Spinal cord (tissue), 10 donors: ENCODE results near the gene SNAP25. TPM values are rescaled to one million over a fixed set of nuclear protein-coding genes. Genes with fewer than 3 reads are reported as not detected.
A peak's percentile ranks its signal among the peaks of the same experiment; 100 is the strongest.

ENCODE experiments used
- DNase-seq, 6 donors: peaks; one replicate each; pipeline versions ENCODE4 v3.0.0 to v3.0.0-alpha.2; 2013 to 2015; ENCODE audit warnings: low spot score in 6 of 6, low read depth in 4 of 6
- H3K27ac ChIP-seq: one replicate; pipeline ENCODE4 v1.5.1; 2013; ENCODE audit warnings: low read depth, low read length, control low read depth
- H3K27me3 ChIP-seq: one replicate; pipeline ENCODE4 v1.6.1; 2013; ENCODE audit warnings: low read length; ENCODE audit not compliant: control insufficient read depth, insufficient read depth
- H3K36me3 ChIP-seq: one replicate; pipeline ENCODE4 v1.6.1; 2013; ENCODE audit warnings: low read length; ENCODE audit not compliant: control insufficient read depth, insufficient read depth
- H3K4me1 ChIP-seq: one replicate; pipeline ENCODE4 v1.6.1; 2013; ENCODE audit warnings: low read length; ENCODE audit not compliant: control insufficient read depth, insufficient read depth
- H3K4me3 ChIP-seq: one replicate; pipeline ENCODE4 v1.5.1; 2013; ENCODE audit warnings: low read depth, low read length, control low read depth
- H3K9me3 ChIP-seq: one replicate; pipeline ENCODE4 v1.6.1; 2013; ENCODE audit warnings: low read length; ENCODE audit not compliant: control insufficient read depth, insufficient read depth
- WGBS: methylation state at CpG from one replicate; pipeline ENCODE4 v1.1.5; 2013; ENCODE audit warnings: missing lambda C conversion rate; ENCODE audit not compliant: insufficient coverage; 5-methylcytosine and 5-hydroxymethylcytosine counted together
- long read RNA-seq, 4 donors: transcript quantifications; one replicate each; lab custom pipeline, GENCODE V29; 2026
- polyA plus RNA-seq, 2 donors: library from polyadenylated mRNA; unstranded; fragments of 120-200 nt; gene quantifications; one replicate each; pipeline ENCODE4 v1.2.1, GENCODE V29; 2013; ENCODE audit not compliant: insufficient read length in 2 of 2
- total RNA-seq, 2 donors: library from RNA; depleted of rRNA in 1 of 2; stranded (reverse); fragments of 120-200 nt in 1 of 2; fragments of >200 nt in 1 of 2; gene quantifications; one replicate each; pipeline versions ENCODE4 v1.2.3 to v1.2.4, GENCODE V29; 2013 to 2014
- donor health status: healthy.

The SNAP25 gene
- 100 to 1,000 TPM in 1 of 2 donors, 10 to 100 TPM in 1; 72.1 to 370 TPM for total RNA-seq
- polyA plus RNA-seq, result 100 to 1,000 TPM; 412 to 482 TPM
- long read RNA-seq, donor 1, transcript SNAP25-205 (3 exons, 2,256 nt), result minor isoform, 6 of 171 reads
- long read RNA-seq, donor 1, transcript SNAP25-201 (8 exons, 2,053 nt), result major isoform, 124 of 171 reads
- long read RNA-seq, donor 1, transcript SNAP25-202 (8 exons, 2,050 nt), result minor isoform, 19 of 171 reads
- long read RNA-seq, donor 1, partial matches to known transcripts, result 16 of 171 reads
- long read RNA-seq, donor 1, other reads (novel, unspliced or antisense), result 6 of 171 reads
- long read RNA-seq, donor 2, transcript SNAP25-202 (8 exons, 2,050 nt), result minor isoform, 12 of 51 reads
- long read RNA-seq, donor 2, transcript SNAP25-201 (8 exons, 2,053 nt), result major isoform, 36 of 51 reads
- long read RNA-seq, donor 2, partial matches to known transcripts, result 0 of 51 reads
- long read RNA-seq, donor 2, other reads (novel, unspliced or antisense), result 0 of 51 reads
- long read RNA-seq, donor 3, transcript SNAP25-201 (8 exons, 2,053 nt), result major isoform, 49 of 170 reads
- long read RNA-seq, donor 3, transcript SNAP25-202 (8 exons, 2,050 nt), result minor isoform, 9 of 170 reads
- long read RNA-seq, donor 3, partial matches to known transcripts, result 109 of 170 reads
- long read RNA-seq, donor 3, other reads (novel, unspliced or antisense), result 0 of 170 reads
- long read RNA-seq, donor 4, partial matches to known transcripts, result 0 of 2 reads
- long read RNA-seq, donor 4, other reads (novel, unspliced or antisense), result 0 of 2 reads

- peak; percentile 85 to 99 (median 92) for DNase-seq
- Histone ChIP-seq H3K27me3 (no peaks in the 10 kb centered on the region), H3K4me3 (peak within 1 kb of the TSS; percentile 76), H3K27ac (peak within 1 kb of the TSS; percentile 90), H3K4me1 (peaks cover 12% of the 10 kb centered on the region), H3K36me3 (no peaks in the 10 kb centered on the region), H3K9me3 (no peaks in the 10 kb centered on the region)
- WGBS, result under 1% methylated on average over 28 of the region's 53 CpGs
Observed at GRCh38 chr20:10218536-10219451, at the start of gene SNAP25. Gene SNAP25, plus strand, starts transcription at chr20:10218830. Its CDS starts 56,662 bp downstream, at chr20:10275492.

GRCh38 chr20:10169752-10170151 is 48.9 kb upstream of the SNAP25 start:
- DNase-seq, result no peak
- no peak overlapping the region for H3K4me3 ChIP-seq
- no peaks in the 10 kb centered on the region for H3K9me3 ChIP-seq
- no peaks in the 10 kb centered on the region for H3K36me3 ChIP-seq
- peaks cover 18% of the 10 kb centered on the region for H3K4me1 ChIP-seq
- no peaks in the 10 kb centered on the region for H3K27me3 ChIP-seq
- H3K27ac ChIP-seq, result no peak overlapping the region

DNA sequence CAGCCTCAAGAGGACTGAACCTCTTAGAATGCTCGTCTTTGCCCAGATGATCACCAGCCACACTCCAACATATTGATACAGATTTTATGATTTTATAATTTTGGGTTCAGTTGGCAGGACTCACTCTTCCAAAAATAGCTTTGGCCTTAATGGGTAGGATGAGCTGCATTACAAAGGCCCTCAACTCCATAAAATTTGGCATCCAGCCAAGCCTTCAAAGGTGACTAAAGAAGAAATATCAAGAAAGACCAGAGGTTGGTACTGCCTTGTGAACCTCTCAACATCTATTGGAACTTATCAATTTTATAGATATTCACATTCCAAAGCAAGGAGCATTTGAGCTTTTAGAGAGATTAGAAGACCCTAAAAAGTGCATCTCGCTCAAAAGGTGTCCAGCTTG is 48.4 kb upstream of the SNAP25 start:
- H3K9me3 ChIP-seq, result no peaks in the 10 kb centered on the region
- no CpG with 5 or more reads among the region's 2 CpGs for WGBS
- H3K27me3 ChIP-seq, result no peaks in the 10 kb centered on the region
- H3K36me3 ChIP-seq, result no peaks in the 10 kb centered on the region
- no peak overlapping the region for H3K27ac ChIP-seq
- H3K4me3 ChIP-seq, result no peak overlapping the region
- no peak for DNase-seq
- H3K4me1 ChIP-seq, result peaks cover 18% of the 10 kb centered on the region

DNA sequence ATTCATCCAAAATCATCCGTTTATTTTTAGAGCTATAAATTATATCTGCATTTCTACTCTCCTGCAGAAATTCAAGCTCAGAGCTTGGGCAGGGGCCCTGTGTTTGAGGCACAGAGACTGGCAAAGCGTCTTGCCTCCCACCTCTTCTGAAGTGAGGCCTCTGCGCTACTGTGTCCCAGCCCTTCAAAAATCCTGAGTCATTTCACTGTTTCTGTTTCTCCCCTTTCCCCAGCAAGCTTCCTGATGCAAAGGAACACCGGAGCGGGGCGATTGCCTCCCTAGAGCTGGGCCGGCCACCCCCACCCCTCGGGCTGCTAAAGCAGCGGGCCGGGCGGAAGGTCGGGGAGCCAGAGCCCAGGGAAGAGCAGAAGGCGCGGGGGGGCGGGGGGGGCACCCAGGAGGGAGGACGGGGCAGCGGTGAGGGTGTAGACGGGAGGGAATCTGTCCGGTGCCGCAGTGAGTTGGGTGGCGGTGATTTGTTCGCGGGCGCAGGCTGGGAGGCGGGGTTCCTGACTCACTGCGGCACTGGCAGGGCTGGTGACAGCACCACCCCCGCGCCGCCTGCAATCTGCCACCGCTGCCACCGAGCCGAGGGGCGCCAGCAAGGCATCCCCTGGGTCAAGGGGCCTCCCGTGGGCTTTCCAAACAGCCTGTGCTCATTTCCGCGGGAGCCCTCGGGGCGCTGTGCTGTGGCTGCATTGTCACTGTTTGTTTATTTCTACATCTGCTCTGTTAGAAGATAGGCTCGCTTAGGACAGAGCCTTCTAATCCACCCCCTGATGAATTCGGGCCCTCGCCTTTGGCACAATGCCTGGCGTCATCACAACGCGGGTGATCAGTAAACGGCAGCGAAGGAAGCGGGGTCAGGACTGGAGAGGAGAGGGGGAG is 46.5 kb upstream of the SNAP25 start:
- 4% methylated on average over 44 of the region's 47 CpGs for WGBS
- H3K27ac ChIP-seq, result no peak overlapping the region

GRCh38 chr20:10172998-10173655 is 45.5 kb upstream of the SNAP25 start:
- H3K27me3 ChIP-seq, result no peaks in the 10 kb centered on the region
- no peak for DNase-seq
- H3K36me3 ChIP-seq, result no peaks in the 10 kb centered on the region
- no peaks in the 10 kb centered on the region for H3K9me3 ChIP-seq
- no peak overlapping the region for H3K4me3 ChIP-seq
- no peak overlapping the region for H3K27ac ChIP-seq
- whole genome bisulfite sequencing, result 90% methylated on average over 13 of the region's 16 CpGs
- peaks cover 18% of the 10 kb centered on the region for H3K4me1 ChIP-seq

More for the DNA sequence above, 46.5 kb upstream of the SNAP25 start:
- Histone ChIP-seq H3K36me3 (no peaks in the 10 kb centered on the region), H3K9me3 (no peaks in the 10 kb centered on the region), H3K27me3 (no peaks in the 10 kb centered on the region), H3K4me1 (peaks cover 18% of the 10 kb centered on the region), H3K4me3 (peak overlapping the region; percentile 47)
- DNase-seq, result peak in 3 of 6 donors; percentile 42 to 82 (median 76)

DNA sequence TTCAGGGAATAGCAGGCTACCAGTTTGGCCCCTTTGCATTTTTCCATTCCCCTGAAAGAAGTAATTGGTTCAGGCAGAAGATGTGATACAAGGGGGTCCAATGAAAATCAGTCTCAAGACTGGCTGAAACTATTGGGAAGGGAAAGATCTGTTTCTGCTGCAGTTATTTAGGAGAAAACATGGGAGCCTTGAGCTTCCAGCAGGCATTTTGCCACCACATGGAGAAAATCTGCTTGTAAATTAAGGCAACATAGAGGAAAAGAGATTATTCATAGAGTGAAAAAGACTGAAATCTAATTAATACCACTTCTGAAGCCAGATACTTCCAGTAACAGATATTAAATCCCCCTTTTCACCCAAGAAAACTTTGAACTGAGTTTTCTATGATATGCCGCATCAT is 44.2 kb upstream of the SNAP25 start:
- Histone ChIP-seq H3K36me3 (no peaks in the 10 kb centered on the region), H3K27ac (no peak overlapping the region), H3K4me3 (no peak overlapping the region), H3K4me1 (peaks cover 18% of the 10 kb centered on the region), H3K9me3 (no peaks in the 10 kb centered on the region), H3K27me3 (no peaks in the 10 kb centered on the region)
- DNase-seq, result peak in 1 of 6 donors; percentile 84
- WGBS, result no CpG with 5 or more reads among the region's 1 CpG

DNA sequence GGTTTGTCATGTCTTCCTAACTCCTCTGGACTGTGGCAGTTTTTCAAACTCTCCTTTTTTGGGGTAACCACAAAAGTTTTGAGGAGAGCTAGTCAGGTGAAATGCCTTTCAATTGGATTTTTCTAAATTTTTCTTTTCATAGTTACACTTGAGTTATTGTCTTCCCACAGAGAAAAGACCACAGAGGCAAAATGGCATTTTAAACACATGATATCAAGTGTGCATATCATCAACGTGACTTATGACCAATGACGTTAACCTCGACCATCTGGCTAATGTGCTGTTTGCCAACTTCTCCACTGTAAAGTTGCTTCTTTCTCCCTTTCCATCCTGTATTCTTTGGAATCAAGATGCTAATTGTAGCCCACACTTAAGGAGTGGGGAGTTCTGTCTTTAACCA is 41.3 kb upstream of the SNAP25 start:
- Histone ChIP-seq H3K36me3 (no peaks in the 10 kb centered on the region), H3K4me3 (no peak overlapping the region), H3K4me1 (peaks cover 11% of the 10 kb centered on the region), H3K9me3 (no peaks in the 10 kb centered on the region), H3K27me3 (no peaks in the 10 kb centered on the region), H3K27ac (no peak overlapping the region)
- no peak for DNase-seq
- WGBS, result 60% methylated on average over 1 of the region's 3 CpGs

GRCh38 chr20:10178091-10178490 is 40.5 kb upstream of the SNAP25 start:
- WGBS, result no CpG with 5 or more reads among the region's 1 CpG
- no peaks in the 10 kb centered on the region for H3K36me3 ChIP-seq
- no peak overlapping the region for H3K4me3 ChIP-seq
- DNase-seq, result no peak
- H3K9me3 ChIP-seq, result no peaks in the 10 kb centered on the region
- peaks cover 4% of the 10 kb centered on the region for H3K4me1 ChIP-seq
- H3K27me3 ChIP-seq, result no peaks in the 10 kb centered on the region
- H3K27ac ChIP-seq, result no peak overlapping the region
